Cardiac muscle cell (in vitro differentiated cells and primary cell): ENCODE data around the gene KIF2C. TPM values are rescaled to one million over a fixed set of nuclear protein-coding genes. Genes with fewer than 3 reads are reported as not detected.
A peak's percentile ranks its signal among the peaks of the same experiment; 100 is the strongest.

Experiments used
- DNase-seq, 2 donors: peaks; one replicate each; pipeline versions ENCODE4 v3.0.0 to v3.0.0-alpha.2; 2010 to 2017; ENCODE audit warnings: low read depth in 1 of 2, low spot score in 1 of 2
- H3K27ac ChIP-seq: fragments of 200-600 bp; sonication (generic); 2 replicates; pipeline ENCODE4 v1.5.1; 2016
- H3K27me3 ChIP-seq: fragments of 200-600 bp; sonication (generic); 2 replicates; pipeline ENCODE4 v1.6.0; 2016; ENCODE audit warnings: control low read depth
- H3K36me3 ChIP-seq: fragments of 200-600 bp; sonication (generic); 2 replicates; pipeline ENCODE4 v1.5.1; 2016; ENCODE audit warnings: control low read depth
- H3K4me1 ChIP-seq: fragments of 200-600 bp; sonication (generic); 2 replicates; pipeline ENCODE4 v1.8.1; 2017; ENCODE audit warnings: low read depth, mild to moderate bottlenecking, mixed run types
- H3K4me3 ChIP-seq: fragments of 200-600 bp; sonication (generic); 2 replicates; pipeline ENCODE4 v1.5.1; 2016; ENCODE audit warnings: mild to moderate bottlenecking
- H3K9me3 ChIP-seq: fragments of 200-600 bp; sonication (generic); 2 replicates; pipeline ENCODE4 v1.5.1; 2017; ENCODE audit warnings: low read depth, mild to moderate bottlenecking, control low read depth
- CTCF ChIP-seq: IDR thresholded peaks from 2 replicates; pipeline ENCODE4 v1.5.1; 2012; ENCODE audit warnings: low read depth, mild to moderate bottlenecking, low read length
- polyA plus RNA-seq: library from polyadenylated mRNA; unstranded; fragments of >200 nt; fragmentation: Nextera tagmentation; extraction: Ambion mirVana; gene quantifications from 2 replicates; pipeline ENCODE4 v1.2.1, GENCODE V29; 2016
- total RNA-seq: library from RNA; depleted of rRNA; stranded (reverse); fragments of >200 nt; gene quantifications from 2 replicates; pipeline ENCODE4 v1.2.3, GENCODE V29; 2016

KIF2C gene
- total and polyA plus RNA-seq, 2 experiments from 2014 or later, result 10.0 to 80.8 TPM

GRCh38 chr1:44724296-44724954 is 15.2 kb upstream of the KIF2C start:
- Histone ChIP-seq H3K27ac (no peak overlapping the region), H3K9me3 (no peaks in the 10 kb centered on the region), H3K4me1 (no peaks in the 10 kb centered on the region), H3K27me3 (no peaks in the 10 kb centered on the region), H3K36me3 (no peaks in the 10 kb centered on the region), H3K4me3 (no peak overlapping the region)
- DNase-seq, result no peak
- TF ChIP-seq CTCF, result no peak

GRCh38 chr1:44724955-44725698 is 14.5 kb upstream of the KIF2C start:
- Histone ChIP-seq H3K4me1 (no peaks in the 10 kb centered on the region), H3K27ac (no peak overlapping the region), H3K27me3 (no peaks in the 10 kb centered on the region), H3K36me3 (no peaks in the 10 kb centered on the region), H3K4me3 (no peak overlapping the region), H3K9me3 (no peaks in the 10 kb centered on the region)
- no peak for TF ChIP-seq CTCF
- no peak for DNase-seq

- peak within 1 kb of the TSS; percentile 99 for H3K27ac ChIP-seq
- TF ChIP-seq CTCF, result peak; percentile 77
- H3K36me3 ChIP-seq, result no peaks in the 10 kb centered on the region
- DNase-seq, result peak; percentile 97 to 98
- H3K4me1 ChIP-seq, result no peaks in the 10 kb centered on the region
- H3K27me3 ChIP-seq, result no peaks in the 10 kb centered on the region
- no peak within 1 kb of the TSS for H3K4me3 ChIP-seq
- H3K9me3 ChIP-seq, result no peaks in the 10 kb centered on the region
Measured at GRCh38 chr1:44730741-44731512, 8.7 kb upstream of the KIF2C start, which contains the start of gene RNU5D-1. TSS of gene RNU5D-1 (minus strand) at chr1:44731170.

- DNase-seq, result peak in 1 of 2 donors; percentile 71
- no peak overlapping the region for H3K27ac ChIP-seq
- H3K4me1 ChIP-seq, result no peaks in the 10 kb centered on the region
- H3K27me3 ChIP-seq, result no peaks in the 10 kb centered on the region
- no peak overlapping the region for H3K4me3 ChIP-seq
- no peaks in the 10 kb centered on the region for H3K36me3 ChIP-seq
- H3K9me3 ChIP-seq, result no peaks in the 10 kb centered on the region
- TF ChIP-seq CTCF, result no peak
Measured at GRCh38 chr1:44733365-44733764, 6.3 kb upstream of the KIF2C start.

- TF ChIP-seq CTCF, result no peak
- H3K36me3 ChIP-seq, result no peaks in the 10 kb centered on the region
- H3K27me3 ChIP-seq, result no peaks in the 10 kb centered on the region
- no peaks in the 10 kb centered on the region for H3K4me1 ChIP-seq
- H3K27ac ChIP-seq, result no peak overlapping the region
- H3K9me3 ChIP-seq, result no peaks in the 10 kb centered on the region
- DNase-seq, result no peak
- H3K4me3 ChIP-seq, result no peak overlapping the region
Measured at GRCh38 chr1:44733784-44734183, 5.9 kb upstream of the KIF2C start.
